ENCODE data around the gene POU3F2. TPM values are rescaled to one million over a fixed set of nuclear protein-coding genes. Genes with fewer than 3 reads are reported as not detected.

The POU3F2 gene
- total and polyA plus RNA-seq, 9 of the 15 experiments (the other 6 are each of a cell fraction or from before 2014, with no cell fraction given) = 0.08 to 0.46 (median 0.36) TPM

- TF ChIP-seq OTX1 (CRISPR knock-in tag; IDR thresholded peaks at IDR 0.05) (no peak), DEAF1 (CRISPR knock-in tag; IDR thresholded peaks at IDR 0.05) (no peak)
- no peaks in the 10 kb centered on the region for H4K20me1 ChIP-seq (replicated peaks; ENCODE audit: control insufficient read depth, insufficient read depth, low read length)
- H3K9ac ChIP-seq (ENCODE audit: insufficient read depth in 1 of 2, low read depth in 2 of 2, low read length in 2 of 2) = no peak overlapping the region
- H3K4me2 ChIP-seq (ENCODE audit: insufficient read depth, low read length) = no peak overlapping the region
- H3K79me2 ChIP-seq (ENCODE audit: control insufficient read depth, insufficient read depth, low read length) = no peaks in the 10 kb centered on the region
- peaks cover 6% of the 10 kb centered on the region; the same call in 1 of the 2 replicates for H3K9me3 ChIP-seq (replicated peaks; ENCODE audit: control insufficient read depth, insufficient read depth, low read depth, low read length)
- intact Hi-C loops (cut with micrococcal nuclease) = no loop called here
- peaks cover 9 to 24% of the 10 kb centered on the region in 2 experiments; a peak in 4 of 5 replicates for H3K27me3 ChIP-seq (ENCODE audit: control insufficient read depth in 2 of 2, insufficient read depth in 2 of 2, low read length in 2 of 2)
- H3K9me1 ChIP-seq (ENCODE audit: control insufficient read depth, insufficient read depth, low read length) = no peaks in the 10 kb centered on the region
- ChIA-PET CTCF (ENCODE audit: low intra/inter-chr PET ratio) (no interaction called here), POLR2A (no interaction called here)
- DNase-seq (ENCODE audit: extremely low read depth in 1 of 4, low spot score in 3 of 4) (no peak), ATAC-seq (no peak), FAIRE-seq (no peak)
- in situ Hi-C loops (cut with MboI) = no loop called here
- H3K4me1 ChIP-seq (replicated peaks in 1 of 2; ENCODE audit: control insufficient read depth in 2 of 2, insufficient read depth in 2 of 2, low read length in 2 of 2) = peaks cover 0 to 57% of the 10 kb centered on the region in 2 experiments; a peak in 3 of 5 replicates
- BruUV-seq (replicated peaks) = no TSS peak
- no peak overlapping the region for H2AFZ ChIP-seq (ENCODE audit: low read depth, low read length)
- no peaks in the 10 kb centered on the region for H3K36me3 ChIP-seq (ENCODE audit: control insufficient read depth, insufficient read depth, low read length)
- H3K4me3 ChIP-seq = no peak overlapping the region
- H3K27ac ChIP-seq (ENCODE audit: extremely low read depth, low read depth, low read length) = no peak overlapping the region
- WGBS (ENCODE audit: insufficient coverage, low coverage, missing lambda C conversion rate) = 58% methylated on average over 51 of the region's 58 CpGs
These were observed 3.1 kb upstream of the POU3F2 start for GRCh38 chr6:98831057-98831958.

GRCh38 chr6:98831959-98832283 lies 2.5 kb upstream of the POU3F2 start:
- DNase-seq (ENCODE audit: extremely low read depth in 1 of 4, low spot score in 3 of 4) (peak in 1 of 4 experiments; percentile 17), FAIRE-seq (no peak), ATAC-seq (no peak)
- H3K4me1 ChIP-seq (replicated peaks in 1 of 2; ENCODE audit: control insufficient read depth in 2 of 2, insufficient read depth in 2 of 2, low read length in 2 of 2) = peaks cover 0 to 57% of the 10 kb centered on the region in 2 experiments; a peak in 3 of 5 replicates
- H3K4me3 ChIP-seq = no peak overlapping the region
- H3K79me2 ChIP-seq (ENCODE audit: control insufficient read depth, insufficient read depth, low read length) = no peaks in the 10 kb centered on the region
- H3K4me2 ChIP-seq (ENCODE audit: insufficient read depth, low read length) = no peak overlapping the region
- H4K20me1 ChIP-seq (replicated peaks; ENCODE audit: control insufficient read depth, insufficient read depth, low read length) = no peaks in the 10 kb centered on the region
- no peaks in the 10 kb centered on the region for H3K9me1 ChIP-seq (ENCODE audit: control insufficient read depth, insufficient read depth, low read length)
- H3K27me3 ChIP-seq (ENCODE audit: control insufficient read depth in 2 of 2, insufficient read depth in 2 of 2, low read length in 2 of 2) = peaks cover 9 to 24% of the 10 kb centered on the region in 2 experiments; a peak in 4 of 5 replicates
- BruUV-seq (replicated peaks) = no TSS peak
- no peak overlapping the region for H2AFZ ChIP-seq (ENCODE audit: low read depth, low read length)
- intact Hi-C loops (cut with micrococcal nuclease) (no loop called here), in situ Hi-C loops (cut with MboI) (no loop called here)
- POLR2A ChIA-PET = no interaction called here
- WGBS (ENCODE audit: insufficient coverage, low coverage, missing lambda C conversion rate) = 22% methylated on average over 11 of the region's 11 CpGs
- H3K9me3 ChIP-seq (replicated peaks; ENCODE audit: control insufficient read depth, insufficient read depth, low read depth, low read length) = peaks cover 6% of the 10 kb centered on the region; the same call in 1 of the 2 replicates
- no peak overlapping the region for H3K9ac ChIP-seq (ENCODE audit: insufficient read depth in 1 of 2, low read depth in 2 of 2, low read length in 2 of 2)
- no peak overlapping the region for H3K27ac ChIP-seq (ENCODE audit: extremely low read depth, low read depth, low read length)
- CTCF ChIA-PET (ENCODE audit: low intra/inter-chr PET ratio) = no interaction called here
- no peaks in the 10 kb centered on the region for H3K36me3 ChIP-seq (ENCODE audit: control insufficient read depth, insufficient read depth, low read length)
- TF ChIP-seq NFIC (IDR thresholded peaks at IDR 0.05) (no peak), ZBTB33 (CRISPR knock-in tag; IDR thresholded peaks at IDR 0.05) (no peak), ZNF76 (CRISPR knock-in tag; IDR thresholded peaks at IDR 0.05; ENCODE audit: borderline replicate concordance) (no peak)
- TF ChIP-seq, protein P1, sequence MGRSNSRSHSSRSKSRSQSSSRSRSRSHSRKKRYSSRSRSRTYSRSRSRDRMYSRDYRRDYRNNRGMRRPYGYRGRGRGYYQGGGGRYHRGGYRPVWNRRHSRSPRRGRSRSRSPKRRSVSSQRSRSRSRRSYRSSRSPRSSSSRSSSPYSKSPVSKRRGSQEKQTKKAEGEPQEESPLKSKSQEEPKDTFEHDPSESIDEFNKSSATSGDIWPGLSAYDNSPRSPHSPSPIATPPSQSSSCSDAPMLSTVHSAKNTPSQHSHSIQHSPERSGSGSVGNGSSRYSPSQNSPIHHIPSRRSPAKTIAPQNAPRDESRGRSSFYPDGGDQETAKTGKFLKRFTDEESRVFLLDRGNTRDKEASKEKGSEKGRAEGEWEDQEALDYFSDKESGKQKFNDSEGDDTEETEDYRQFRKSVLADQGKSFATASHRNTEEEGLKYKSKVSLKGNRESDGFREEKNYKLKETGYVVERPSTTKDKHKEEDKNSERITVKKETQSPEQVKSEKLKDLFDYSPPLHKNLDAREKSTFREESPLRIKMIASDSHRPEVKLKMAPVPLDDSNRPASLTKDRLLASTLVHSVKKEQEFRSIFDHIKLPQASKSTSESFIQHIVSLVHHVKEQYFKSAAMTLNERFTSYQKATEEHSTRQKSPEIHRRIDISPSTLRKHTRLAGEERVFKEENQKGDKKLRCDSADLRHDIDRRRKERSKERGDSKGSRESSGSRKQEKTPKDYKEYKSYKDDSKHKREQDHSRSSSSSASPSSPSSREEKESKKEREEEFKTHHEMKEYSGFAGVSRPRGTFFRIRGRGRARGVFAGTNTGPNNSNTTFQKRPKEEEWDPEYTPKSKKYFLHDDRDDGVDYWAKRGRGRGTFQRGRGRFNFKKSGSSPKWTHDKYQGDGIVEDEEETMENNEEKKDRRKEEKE (IDR thresholded peaks at IDR 0.05; ENCODE audit: borderline replicate concordance in 1 of 2, control insufficient read depth in 1 of 2, low read depth in 2 of 2, low read length in 1 of 2) = no peak
